ENCODE data around the gene CRY2. TPM values are rescaled to one million over a fixed set of nuclear protein-coding genes. Genes with fewer than 3 reads are reported as not detected.

Gene CRY2
- polyA plus RNA-seq, 2 of the 4 experiments (the other 2 are of a cell fraction): 3.2 to 4.1 TPM

DNA sequence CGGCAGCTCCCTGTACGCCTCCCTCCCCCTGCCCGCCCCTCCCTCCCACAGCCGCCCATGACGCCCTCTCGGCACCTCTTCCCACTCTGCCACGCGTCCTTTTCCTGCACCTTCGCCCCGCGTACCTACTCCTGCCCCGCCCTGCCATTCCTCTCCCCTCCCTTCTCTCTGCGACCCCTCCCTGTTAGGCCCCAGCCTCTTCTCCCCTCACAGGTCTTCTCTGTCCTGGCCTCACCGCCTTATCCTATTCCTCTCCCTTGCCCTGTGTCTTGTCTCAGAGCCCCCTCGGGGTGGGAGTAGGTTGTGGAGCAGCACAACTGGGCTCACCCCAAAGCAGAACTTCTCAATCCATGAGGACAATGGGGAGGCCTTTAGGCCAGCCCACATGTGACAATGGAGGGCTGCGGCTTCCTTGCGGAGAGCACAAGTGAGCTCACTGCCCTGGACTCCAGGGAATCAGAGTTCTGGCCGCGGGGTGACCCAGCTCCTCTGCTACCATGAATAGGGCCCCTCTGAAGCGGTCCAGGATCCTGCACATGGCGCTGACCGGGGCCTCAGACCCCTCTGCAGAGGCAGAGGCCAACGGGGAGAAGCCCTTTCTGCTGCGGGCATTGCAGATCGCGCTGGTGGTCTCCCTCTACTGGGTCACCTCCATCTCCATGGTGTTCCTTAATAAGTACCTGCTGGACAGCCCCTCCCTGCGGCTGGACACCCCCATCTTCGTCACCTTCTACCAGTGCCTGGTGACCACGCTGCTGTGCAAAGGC lies 41.8 kb upstream of the CRY2 start:
- WGBS (ENCODE audit: missing lambda C conversion rate): 52% methylated on average over 17 of the region's 29 CpGs
- ChIA-PET CTCF (interaction anchor here (0.9 to 3.1 kb wide), 3 partner anchors 11 to 39 kb away, joined by 3 to 13 read pairs (median 5); no protein-coding TSS in a partner anchor), POLR2A (no interaction called here)
- H3K27ac ChIP-seq: peak overlapping the region; percentile 89 to 92
- no peak for FAIRE-seq
- no peaks in the 10 kb centered on the region for H3K9me3 ChIP-seq
- peak overlapping the region; percentile 68 for H3K4me3 ChIP-seq
- DNase-seq (ENCODE audit: low read depth in 1 of 2, low spot score in 1 of 2): peak; percentile 25 to 28
- ATAC-seq: peak; percentile 51 to 63
- TF ChIP-seq PHF8 (IDR thresholded peaks at IDR 0.05; ENCODE audit: borderline replicate concordance, low read depth): no peak; the same call in 1 of the 2 replicates
- TF ChIP-seq FOSB (CRISPR knock-in tag; IDR thresholded peaks at IDR 0.05): no peak
- TF ChIP-seq FOSL2 (IDR thresholded peaks at IDR 0.05): no peak
- no peak for TF ChIP-seq FOSL2 (CRISPR knock-in tag; IDR thresholded peaks at IDR 0.05)
- TF ChIP-seq HOXB13 (CRISPR knock-in tag; IDR thresholded peaks at IDR 0.05; ENCODE audit: low read depth): no peak
- TF ChIP-seq ESRRA (IDR thresholded peaks at IDR 0.05; ENCODE audit: borderline replicate concordance, low read length): no peak
- TF ChIP-seq, protein P1, sequence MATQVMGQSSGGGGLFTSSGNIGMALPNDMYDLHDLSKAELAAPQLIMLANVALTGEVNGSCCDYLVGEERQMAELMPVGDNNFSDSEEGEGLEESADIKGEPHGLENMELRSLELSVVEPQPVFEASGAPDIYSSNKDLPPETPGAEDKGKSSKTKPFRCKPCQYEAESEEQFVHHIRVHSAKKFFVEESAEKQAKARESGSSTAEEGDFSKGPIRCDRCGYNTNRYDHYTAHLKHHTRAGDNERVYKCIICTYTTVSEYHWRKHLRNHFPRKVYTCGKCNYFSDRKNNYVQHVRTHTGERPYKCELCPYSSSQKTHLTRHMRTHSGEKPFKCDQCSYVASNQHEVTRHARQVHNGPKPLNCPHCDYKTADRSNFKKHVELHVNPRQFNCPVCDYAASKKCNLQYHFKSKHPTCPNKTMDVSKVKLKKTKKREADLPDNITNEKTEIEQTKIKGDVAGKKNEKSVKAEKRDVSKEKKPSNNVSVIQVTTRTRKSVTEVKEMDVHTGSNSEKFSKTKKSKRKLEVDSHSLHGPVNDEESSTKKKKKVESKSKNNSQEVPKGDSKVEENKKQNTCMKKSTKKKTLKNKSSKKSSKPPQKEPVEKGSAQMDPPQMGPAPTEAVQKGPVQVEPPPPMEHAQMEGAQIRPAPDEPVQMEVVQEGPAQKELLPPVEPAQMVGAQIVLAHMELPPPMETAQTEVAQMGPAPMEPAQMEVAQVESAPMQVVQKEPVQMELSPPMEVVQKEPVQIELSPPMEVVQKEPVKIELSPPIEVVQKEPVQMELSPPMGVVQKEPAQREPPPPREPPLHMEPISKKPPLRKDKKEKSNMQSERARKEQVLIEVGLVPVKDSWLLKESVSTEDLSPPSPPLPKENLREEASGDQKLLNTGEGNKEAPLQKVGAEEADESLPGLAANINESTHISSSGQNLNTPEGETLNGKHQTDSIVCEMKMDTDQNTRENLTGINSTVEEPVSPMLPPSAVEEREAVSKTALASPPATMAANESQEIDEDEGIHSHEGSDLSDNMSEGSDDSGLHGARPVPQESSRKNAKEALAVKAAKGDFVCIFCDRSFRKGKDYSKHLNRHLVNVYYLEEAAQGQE (IDR thresholded peaks at IDR 0.05): no peak
- TF ChIP-seq KDM5A (IDR thresholded peaks at IDR 0.05): no peak
- no peak for TF ChIP-seq CBX8 (IDR thresholded peaks at IDR 0.05)
- TF ChIP-seq POLR2AphosphoS2 (conservative IDR thresholded peaks at IDR 0.05; ENCODE audit: low read length): no peak
- TF ChIP-seq NR3C1 (IDR thresholded peaks at IDR 0.05): no peak
- peak overlapping the region; percentile 93 for H3K4me2 ChIP-seq
- H3K4me1 ChIP-seq: peaks cover 23% of the 10 kb centered on the region

DNA sequence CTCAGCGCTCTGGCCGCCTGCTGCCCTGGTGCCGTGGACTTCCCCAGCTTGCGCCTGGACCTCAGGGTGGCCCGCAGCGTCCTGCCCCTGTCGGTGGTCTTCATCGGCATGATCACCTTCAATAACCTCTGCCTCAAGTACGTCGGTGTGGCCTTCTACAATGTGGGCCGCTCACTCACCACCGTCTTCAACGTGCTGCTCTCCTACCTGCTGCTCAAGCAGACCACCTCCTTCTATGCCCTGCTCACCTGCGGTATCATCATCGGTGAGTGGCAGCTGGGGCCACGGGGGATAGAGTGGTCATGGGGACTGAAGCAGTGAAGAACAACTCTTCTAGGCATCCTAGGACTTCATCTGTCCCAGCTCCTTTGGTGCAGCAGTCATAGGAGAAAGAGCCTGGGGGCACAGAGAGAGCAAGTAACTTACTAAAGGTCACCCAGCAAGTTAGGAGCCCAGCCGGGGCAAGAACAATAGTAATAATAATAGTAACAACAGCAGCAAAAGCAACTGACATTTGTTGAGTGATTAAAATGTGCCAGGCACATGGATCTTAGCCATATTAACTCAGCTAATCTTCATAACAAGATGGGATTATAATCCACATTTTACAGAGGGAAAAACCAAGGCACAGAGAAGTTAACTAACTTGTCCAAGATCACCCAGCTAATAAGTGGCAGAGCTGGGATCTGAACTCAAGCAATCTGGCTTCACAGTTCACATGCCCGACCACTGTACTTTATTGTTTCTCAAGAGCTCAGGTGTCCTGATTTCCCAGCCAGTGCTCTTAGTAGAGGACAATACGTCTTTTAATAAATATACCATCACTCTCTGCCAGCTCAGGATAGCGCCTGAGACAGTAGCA lies 41.0 kb upstream of the CRY2 start:
- ChIA-PET CTCF (interaction anchor here (0.9 to 3.1 kb wide), 2 partner anchors 34 to 38 kb away, joined by 3 to 13 read pairs; no protein-coding TSS in a partner anchor), POLR2A (no interaction called here)
- Histone ChIP-seq H3K27ac (peak overlapping the region in 1 of 2 experiments; percentile 89; a peak in 4 of 6 replicates), H3K4me3 (peak overlapping the region; percentile 68; the same call in 2 of the 3 replicates), H3K4me1 (peaks cover 23% of the 10 kb centered on the region), H3K4me2 (peak overlapping the region; percentile 93), H3K9me3 (no peaks in the 10 kb centered on the region)
- WGBS (ENCODE audit: missing lambda C conversion rate): 90% methylated on average over 20 of the region's 20 CpGs
- no peak for TF ChIP-seq CEBPB (IDR thresholded peaks at IDR 0.05)
- TF ChIP-seq RFX5 (IDR thresholded peaks at IDR 0.05): no peak
- TF ChIP-seq, protein P2, sequence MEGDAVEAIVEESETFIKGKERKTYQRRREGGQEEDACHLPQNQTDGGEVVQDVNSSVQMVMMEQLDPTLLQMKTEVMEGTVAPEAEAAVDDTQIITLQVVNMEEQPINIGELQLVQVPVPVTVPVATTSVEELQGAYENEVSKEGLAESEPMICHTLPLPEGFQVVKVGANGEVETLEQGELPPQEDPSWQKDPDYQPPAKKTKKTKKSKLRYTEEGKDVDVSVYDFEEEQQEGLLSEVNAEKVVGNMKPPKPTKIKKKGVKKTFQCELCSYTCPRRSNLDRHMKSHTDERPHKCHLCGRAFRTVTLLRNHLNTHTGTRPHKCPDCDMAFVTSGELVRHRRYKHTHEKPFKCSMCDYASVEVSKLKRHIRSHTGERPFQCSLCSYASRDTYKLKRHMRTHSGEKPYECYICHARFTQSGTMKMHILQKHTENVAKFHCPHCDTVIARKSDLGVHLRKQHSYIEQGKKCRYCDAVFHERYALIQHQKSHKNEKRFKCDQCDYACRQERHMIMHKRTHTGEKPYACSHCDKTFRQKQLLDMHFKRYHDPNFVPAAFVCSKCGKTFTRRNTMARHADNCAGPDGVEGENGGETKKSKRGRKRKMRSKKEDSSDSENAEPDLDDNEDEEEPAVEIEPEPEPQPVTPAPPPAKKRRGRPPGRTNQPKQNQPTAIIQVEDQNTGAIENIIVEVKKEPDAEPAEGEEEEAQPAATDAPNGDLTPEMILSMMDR (IDR thresholded peaks at IDR 0.05): no peak
- no peak for TF ChIP-seq RCOR1 (IDR thresholded peaks at IDR 0.05; ENCODE audit: low read depth, low read length)
- TF ChIP-seq ESRRA (IDR thresholded peaks at IDR 0.05; ENCODE audit: borderline replicate concordance, low read length): no peak
- TF ChIP-seq PHF8 (IDR thresholded peaks at IDR 0.05; ENCODE audit: borderline replicate concordance, low read depth): no peak
- FAIRE-seq (no peak), DNase-seq (ENCODE audit: low read depth in 1 of 2, low spot score in 1 of 2) (no peak), ATAC-seq (no peak)

Measured in A549 (cell line).